Measurements from ENCODE around the gene PHKB. TPM values are rescaled to one million over a fixed set of nuclear protein-coding genes. Genes with fewer than 3 reads are reported as not detected.

PHKB gene
- polyA plus RNA-seq, 3 donors: 49.8 to 53.1 (median 50.8) TPM

GRCh38 chr16:47732523-47733111, 271.5 kb downstream of the PHKB start:
- DNase-seq: peak in 1 of 3 donors; percentile 13
- Mint-ChIP-seq H3K4me1 (no peaks in the 10 kb centered on the region), H3K27ac (peak overlapping the region in 1 of 7 donors; percentile 51), H3K9me3 (peaks cover 0 to 2% (median 0%) of the 10 kb centered on the region in 7 donors), H3K4me3 (no peak overlapping the region), H3K36me3 (no peaks in the 10 kb centered on the region), H3K27me3 (ENCODE audit: low read depth in 3 of 3) (peaks cover 2 to 7% (median 4%) of the 10 kb centered on the region in 3 donors)
- no peaks in the 10 kb centered on the region for H3K36me3 ChIP-seq (replicated peaks in 1 of 2; ENCODE audit: control insufficient read depth in 1 of 2, insufficient read depth in 2 of 2, low read length in 2 of 2)
- H2AFZ ChIP-seq (ENCODE audit: insufficient read depth, low read depth, low read length, poor library complexity, severe bottlenecking): no peak overlapping the region
- no peak overlapping the region for H3K9ac ChIP-seq (ENCODE audit: insufficient read depth, low read length, poor library complexity, severe bottlenecking)
- H3K9me3 ChIP-seq (replicated peaks in 1 of 2; ENCODE audit: control insufficient read depth in 1 of 2, insufficient read depth in 1 of 2, low read length in 2 of 2): no peaks in the 10 kb centered on the region
- H3K79me2 ChIP-seq (ENCODE audit: insufficient read depth, low read length): no peaks in the 10 kb centered on the region
- H3K27ac ChIP-seq (ENCODE audit: low read depth in 1 of 2, low read length in 2 of 2): no peak overlapping the region
- no peak overlapping the region for H3K4me2 ChIP-seq (replicated peaks; ENCODE audit: extremely low read depth, low read length, poor library complexity, severe bottlenecking)
- no peaks in the 10 kb centered on the region for H3K4me1 ChIP-seq (ENCODE audit: control insufficient read depth in 1 of 2, insufficient read depth in 2 of 2, low read length in 2 of 2)
- H4K20me1 ChIP-seq (ENCODE audit: insufficient read depth, low read length): no peaks in the 10 kb centered on the region
- TF ChIP-seq CTCF (IDR thresholded peaks at IDR 0.05): no peak
- H3K4me3 ChIP-seq (replicated peaks in 1 of 3; ENCODE audit: low read depth in 2 of 3, low read length in 3 of 3): no peak overlapping the region
- no CpG with 5 or more reads among the region's 6 CpGs for WGBS (ENCODE audit: insufficient coverage)
- intact Hi-C loops (cut with micrococcal nuclease): no loop called here
- H3K27me3 ChIP-seq (ENCODE audit: control insufficient read depth in 2 of 2, insufficient read depth in 2 of 2, low read length in 2 of 2): no peaks in the 10 kb centered on the region

GRCh38 chr16:47734081-47734857, 273.1 kb downstream of the PHKB start:
- no peak for DNase-seq
- TF ChIP-seq CTCF (IDR thresholded peaks at IDR 0.05): no peak
- H3K4me3 Mint-ChIP-seq: no peak overlapping the region
- no peaks in the 10 kb centered on the region for H3K36me3 Mint-ChIP-seq
- no peak overlapping the region for H3K27ac ChIP-seq (ENCODE audit: low read depth in 1 of 2, low read length in 2 of 2)
- 100% methylated on average over 1 of the region's 6 CpGs for WGBS (ENCODE audit: insufficient coverage)
- H3K9me3 ChIP-seq (replicated peaks in 1 of 2; ENCODE audit: control insufficient read depth in 1 of 2, insufficient read depth in 1 of 2, low read length in 2 of 2): no peaks in the 10 kb centered on the region
- no peak overlapping the region for H3K4me3 ChIP-seq (replicated peaks in 1 of 3; ENCODE audit: low read depth in 2 of 3, low read length in 3 of 3)
- peaks cover 2 to 7% (median 5%) of the 10 kb centered on the region in 3 donors for H3K27me3 Mint-ChIP-seq (ENCODE audit: low read depth in 3 of 3)
- no peaks in the 10 kb centered on the region for H3K4me1 Mint-ChIP-seq
- H3K36me3 ChIP-seq (replicated peaks in 1 of 2; ENCODE audit: control insufficient read depth in 1 of 2, insufficient read depth in 2 of 2, low read length in 2 of 2): no peaks in the 10 kb centered on the region
- intact Hi-C loops (cut with micrococcal nuclease): no loop called here
- H3K79me2 ChIP-seq (ENCODE audit: insufficient read depth, low read length): no peaks in the 10 kb centered on the region
- no peaks in the 10 kb centered on the region for H3K27me3 ChIP-seq (ENCODE audit: control insufficient read depth in 2 of 2, insufficient read depth in 2 of 2, low read length in 2 of 2)
- no peaks in the 10 kb centered on the region for H3K4me1 ChIP-seq (ENCODE audit: control insufficient read depth in 1 of 2, insufficient read depth in 2 of 2, low read length in 2 of 2)
- peaks cover 0 to 8% (median 4%) of the 10 kb centered on the region in 7 donors for H3K9me3 Mint-ChIP-seq
- H3K27ac Mint-ChIP-seq: no peak overlapping the region
- H2AFZ ChIP-seq (ENCODE audit: insufficient read depth, low read depth, low read length, poor library complexity, severe bottlenecking): no peak overlapping the region
- H3K9ac ChIP-seq (ENCODE audit: insufficient read depth, low read length, poor library complexity, severe bottlenecking): no peak overlapping the region
- no peak overlapping the region for H3K4me2 ChIP-seq (replicated peaks; ENCODE audit: extremely low read depth, low read length, poor library complexity, severe bottlenecking)
- no peaks in the 10 kb centered on the region for H4K20me1 ChIP-seq (ENCODE audit: insufficient read depth, low read length)

Data from CD14-positive monocyte (primary cell).